PC-3 (cell line): ENCODE data around the gene FLOT1. TPM values are rescaled to one million over a fixed set of nuclear protein-coding genes. Genes with fewer than 3 reads are reported as not detected.
"Not testable (repeated sequence)": the region's sequence is repeated elsewhere in the genome, so short reads cannot be mapped to it uniquely, and the experiment has no call there.

Experiments
- ATAC-seq: fragments of 200-7000 bp; cut with Tn5 transposase; 2 replicates; pipeline ENCODE4 v1.9.1; 2020; ENCODE audit warnings: mild to moderate bottlenecking, moderate library complexity
- BruUV-seq: library from RNA; stranded (reverse); fragments of 400-500 nt; replicated peaks from 2 replicates; lab custom pipeline; 2021; lab: Mats Ljungman, UMichigan
- CTCF ChIA-PET: fragments of 300-600 bp; sonication (Branson Sonifier 250); formaldehyde crosslinking; loops from one replicate; lab custom pipeline; 2022; ENCODE audit warnings: antibody characterized with exemption; lab: Charles Lee
- POLR2A ChIA-PET: fragments of 300-600 bp; sonication (Branson Sonifier 250); formaldehyde crosslinking; loops from one replicate; lab custom pipeline; 2022; ENCODE audit warnings: antibody characterized with exemption; ENCODE audit not compliant: unreplicated experiment; lab: Charles Lee
- DNase-seq: peaks from one replicate; pipeline ENCODE4 v3.0.0-alpha.2; 2015
- H2AFZ ChIP-seq: fragments of 300-600 bp; sonication (generic); 2 replicates; pipeline ENCODE4 v1.6.0; 2016; ENCODE audit warnings: antibody characterized with exemption, low read length
- H3F3A ChIP-seq: fragments of 300-600 bp; sonication (generic); one replicate; pipeline ENCODE4 v1.6.0; 2017; ENCODE audit warnings: antibody characterized with exemption, low read length, control low read depth, mild to moderate bottlenecking; ENCODE audit not compliant: unreplicated experiment
- H3K27ac ChIP-seq: fragments of 300-600 bp; sonication (generic); 2 replicates; pipeline ENCODE4 v1.5.1; 2016; ENCODE audit warnings: mild to moderate bottlenecking, low read length
- H3K27me3 ChIP-seq: fragments of 300-600 bp; sonication (generic); 2 replicates; pipeline ENCODE4 v1.6.1; 2016; ENCODE audit warnings: low read length, mixed read lengths
- H3K36me3 ChIP-seq: fragments of 300-600 bp; sonication (generic); 2 replicates; pipeline ENCODE4 v1.6.1; 2016; ENCODE audit warnings: low read depth, mixed run types, low read length, mixed read lengths
- H3K4me1 ChIP-seq: fragments of 300-600 bp; sonication (generic); 2 replicates; pipeline ENCODE4 v1.5.1; 2016; ENCODE audit warnings: low read length; ENCODE audit not compliant: insufficient read depth
- H3K4me2 ChIP-seq: fragments of 300-600 bp; sonication (generic); 2 replicates; pipeline ENCODE4 v1.6.0; 2016; ENCODE audit warnings: low read length
- H3K4me3 ChIP-seq: fragments of 300-600 bp; sonication (generic); 2 replicates; pipeline ENCODE4 v1.5.1; 2016; ENCODE audit warnings: mild to moderate bottlenecking, low read length, mixed read lengths
- H3K79me2 ChIP-seq: fragments of 300-600 bp; sonication (generic); 2 replicates; pipeline ENCODE4 v1.6.1; 2017; ENCODE audit warnings: low read length, mixed read lengths
- H3K9ac ChIP-seq: fragments of 300-600 bp; sonication (generic); 2 replicates; pipeline ENCODE4 v1.6.0; 2016; ENCODE audit warnings: mild to moderate bottlenecking, low read length
- H3K9me2 ChIP-seq: fragments of 300-600 bp; sonication (generic); replicated peaks from 2 replicates; pipeline ENCODE4 v1.6.1; 2016; ENCODE audit warnings: mixed run types, low read length, mixed read lengths
- H3K9me3 ChIP-seq: fragments of 300-600 bp; sonication (generic); 2 replicates; pipeline ENCODE4 v1.6.1; 2016; ENCODE audit warnings: low read length, mixed read lengths
- H4K20me1 ChIP-seq: fragments of 300-600 bp; sonication (generic); 2 replicates; pipeline ENCODE4 v1.6.1; 2016; ENCODE audit warnings: low read length, mixed read lengths
- CTCF ChIP-seq: fragments of 300-600 bp; sonication (generic); conservative IDR thresholded peaks from 2 replicates; pipeline ENCODE4 v1.5.1; 2017; ENCODE audit warnings: antibody characterized with exemption, low read depth, mild to moderate bottlenecking, low read length
- EZH2 ChIP-seq: fragments of 300-600 bp; sonication (generic); IDR thresholded peaks from one replicate; pipeline ENCODE4 v1.6.1; 2017; ENCODE audit warnings: antibody characterized with exemption, mild to moderate bottlenecking, low read length; ENCODE audit not compliant: unreplicated experiment
- EZH2phosphoT487 ChIP-seq: fragments of 300-600 bp; sonication (generic); IDR thresholded peaks from 2 replicates; pipeline ENCODE4 v1.6.1; 2018; ENCODE audit warnings: mild to moderate bottlenecking, antibody characterized with exemption, low read length, borderline replicate concordance
- intact Hi-C: fragments of 100-400 bp; cut with micrococcal nuclease; formaldehyde crosslinking; loops from 2 replicates; pipeline ENCODE4 v1.9.0; 2023
- total RNA-seq: library from RNA; depleted of rRNA; stranded (reverse); fragments of >200 nt; gene quantifications from 2 replicates; pipeline ENCODE4 v1.2.3, GENCODE V29; 2014

FLOT1 gene
- total RNA-seq, 1 experiment from 2014 or later: 305 TPM

- H3K79me2 ChIP-seq: no peaks in the 10 kb centered on the region
- no peaks in the 10 kb centered on the region for H3K36me3 ChIP-seq
- no peak overlapping the region for H2AFZ ChIP-seq
- DNase-seq: no peak
- H3K4me2 ChIP-seq: no peak overlapping the region
- TF ChIP-seq EZH2 (no peak), EZH2phosphoT487 (no peak), CTCF (no peak)
- no peak for ATAC-seq
- peaks cover 42% of the 10 kb centered on the region for H3K4me1 ChIP-seq
- BruUV-seq: no TSS peak
- H3K9me3 ChIP-seq: no peaks in the 10 kb centered on the region
- no peaks in the 10 kb centered on the region for H3K27me3 ChIP-seq
- intact Hi-C loops: no loop called here
- CTCF ChIA-PET: no interaction called here
- H3K9me2 ChIP-seq: no peaks in the 10 kb centered on the region
- H3K4me3 ChIP-seq: no peak overlapping the region
- no peak overlapping the region for H3K27ac ChIP-seq
- no peaks in the 10 kb centered on the region for H4K20me1 ChIP-seq
- no peak overlapping the region for H3K9ac ChIP-seq
- H3F3A ChIP-seq: peaks cover 14% of the 10 kb centered on the region
- POLR2A ChIA-PET: interaction anchor here (1.2 kb wide), 1 partner anchor 14 kb away, joined by 4 read pairs; no protein-coding TSS in a partner anchor
These were observed 24.1 kb upstream of the FLOT1 start for GRCh38 chr6:30766461-30767157.

DNA sequence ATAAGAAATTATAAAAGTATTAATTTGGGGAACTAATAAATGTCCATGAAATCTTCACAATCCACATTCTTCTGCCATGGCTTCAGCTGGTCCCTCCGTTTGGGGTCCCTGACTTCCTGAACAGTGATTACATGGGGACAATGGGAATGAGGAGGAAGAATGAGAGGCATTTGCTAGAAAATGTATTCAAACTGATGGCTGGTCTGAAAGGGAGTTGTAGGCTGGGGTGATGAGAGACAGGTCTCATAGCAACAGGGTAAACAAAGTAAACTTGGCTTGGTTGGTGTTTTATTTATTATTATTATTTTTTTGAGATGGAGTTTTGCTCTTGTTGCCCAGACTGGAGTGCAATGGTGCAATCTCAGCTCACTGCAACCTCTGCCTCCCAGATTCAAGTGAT lies 23.0 kb upstream of the FLOT1 start:
- DNase-seq, POLR2A ChIA-PET, H3K9ac ChIP-seq, intact Hi-C loops, H3K9me2 ChIP-seq, H3K4me3 ChIP-seq, H3K27me3 ChIP-seq, H3K27ac ChIP-seq, CTCF ChIA-PET, H3K9me3 ChIP-seq, H3K79me2 ChIP-seq, H4K20me1 ChIP-seq, BruUV-seq, H3K4me2 ChIP-seq, ATAC-seq, H3K36me3 ChIP-seq, H2AFZ ChIP-seq: not testable (repeated sequence)
- Histone ChIP-seq H3F3A (peaks cover 14% of the 10 kb centered on the region), H3K4me1 (peaks cover 37% of the 10 kb centered on the region)

- H3K36me3 ChIP-seq, DNase-seq, H3K9me3 ChIP-seq, H3K4me2 ChIP-seq, H3K9me2 ChIP-seq, H3K9ac ChIP-seq, H4K20me1 ChIP-seq, H3K4me3 ChIP-seq, ATAC-seq, intact Hi-C loops, H3K27me3 ChIP-seq, BruUV-seq, H3K79me2 ChIP-seq, H3F3A ChIP-seq, CTCF ChIA-PET: not testable (repeated sequence)
- POLR2A ChIA-PET: interaction anchor here (0.7 to 0.9 kb wide), 2 partner anchors 12 to 70 kb away, joined by 3 to 5 read pairs; no protein-coding TSS in a partner anchor
- Histone ChIP-seq H3K4me1 (peaks cover 28% of the 10 kb centered on the region), H2AFZ (peak overlapping the region; percentile 49; the same call in 1 of the 2 replicates), H3K27ac (0 out of 2 replicates have a peak overlapping the region, but pooled peaks have one; percentile 3)
These were observed 22.1 kb upstream of the FLOT1 start for GRCh38 chr6:30764490-30765043.
